NCI-H1694 (cell line): ENCODE data around the gene CGB1.
"Not testable (repeated sequence)": the region's sequence is repeated elsewhere in the genome, so short reads cannot be mapped to it uniquely, and the experiment has no call there.

Experiments
- DNase-seq: peaks from one replicate; lab custom pipeline; 2025; lab: John Stamatoyannopoulos, UW

Gene CGB1

DNA sequence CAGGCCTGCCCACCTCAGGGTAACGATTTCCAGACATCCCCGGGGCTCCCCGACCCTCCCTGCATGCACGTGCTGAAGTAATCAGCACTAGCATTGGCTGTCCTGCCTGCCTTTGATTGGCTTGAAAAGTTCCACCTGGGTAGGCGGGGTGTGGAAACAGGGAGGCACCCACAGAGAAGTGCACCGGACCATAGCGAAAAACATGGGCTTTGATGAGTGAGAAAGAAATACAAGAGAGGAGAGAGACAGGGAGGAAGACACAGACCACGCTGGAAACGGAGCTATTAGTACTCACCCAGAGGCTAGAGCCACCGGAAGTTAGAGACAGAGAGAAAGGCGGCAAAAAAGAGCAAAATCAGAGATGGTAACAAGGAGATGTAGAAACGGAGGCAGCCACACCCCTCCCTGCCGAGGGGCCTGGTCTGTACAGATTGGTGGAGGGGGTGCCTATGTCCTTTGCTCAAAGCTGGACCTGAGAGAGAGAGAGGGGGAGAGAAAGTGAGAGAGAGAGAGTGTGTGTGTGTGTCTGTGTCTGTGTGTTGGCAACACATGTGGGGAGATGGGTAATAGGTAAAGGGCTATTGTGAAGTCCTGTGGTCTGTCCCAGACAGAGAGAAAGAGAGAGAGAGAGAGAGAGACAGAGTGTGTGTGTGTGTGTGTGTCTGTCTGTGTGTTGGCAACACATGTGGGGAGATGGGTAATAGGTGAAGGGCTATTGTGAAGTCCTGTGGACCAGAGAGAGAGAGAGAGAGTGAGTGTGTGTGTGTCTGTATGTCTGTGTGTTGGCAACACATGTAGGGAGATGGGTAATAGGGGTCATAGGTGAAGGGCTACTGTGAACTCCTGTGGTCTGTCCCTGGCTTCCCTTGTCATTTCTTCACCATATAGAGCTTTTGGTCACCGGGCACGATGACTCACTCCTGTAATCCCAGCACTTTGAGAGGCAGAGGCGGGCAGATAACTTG, 15.5 kb downstream of the CGB1 start:
- DNase-seq = no peak

DNA sequence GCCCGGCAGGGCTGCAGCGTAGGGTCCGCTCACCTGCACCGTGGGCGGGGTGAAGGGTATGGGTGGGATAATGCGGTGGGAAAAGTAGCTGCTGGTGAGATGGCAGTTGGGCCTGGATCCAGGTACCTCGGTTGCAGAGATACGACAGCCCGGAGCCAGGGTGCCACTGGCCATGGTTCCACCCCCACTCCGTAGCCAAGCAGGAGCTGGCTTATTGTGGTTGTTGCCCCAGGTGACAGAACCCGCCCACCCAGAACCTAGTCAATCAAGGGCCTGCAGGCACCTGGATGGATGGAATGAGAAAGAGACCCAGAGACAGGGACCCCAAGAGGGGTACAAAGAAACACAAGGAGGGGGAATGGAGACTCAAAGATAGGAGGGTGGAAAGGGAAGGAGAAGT, 16.4 kb downstream of the CGB1 start:
- no peak for DNase-seq

DNA sequence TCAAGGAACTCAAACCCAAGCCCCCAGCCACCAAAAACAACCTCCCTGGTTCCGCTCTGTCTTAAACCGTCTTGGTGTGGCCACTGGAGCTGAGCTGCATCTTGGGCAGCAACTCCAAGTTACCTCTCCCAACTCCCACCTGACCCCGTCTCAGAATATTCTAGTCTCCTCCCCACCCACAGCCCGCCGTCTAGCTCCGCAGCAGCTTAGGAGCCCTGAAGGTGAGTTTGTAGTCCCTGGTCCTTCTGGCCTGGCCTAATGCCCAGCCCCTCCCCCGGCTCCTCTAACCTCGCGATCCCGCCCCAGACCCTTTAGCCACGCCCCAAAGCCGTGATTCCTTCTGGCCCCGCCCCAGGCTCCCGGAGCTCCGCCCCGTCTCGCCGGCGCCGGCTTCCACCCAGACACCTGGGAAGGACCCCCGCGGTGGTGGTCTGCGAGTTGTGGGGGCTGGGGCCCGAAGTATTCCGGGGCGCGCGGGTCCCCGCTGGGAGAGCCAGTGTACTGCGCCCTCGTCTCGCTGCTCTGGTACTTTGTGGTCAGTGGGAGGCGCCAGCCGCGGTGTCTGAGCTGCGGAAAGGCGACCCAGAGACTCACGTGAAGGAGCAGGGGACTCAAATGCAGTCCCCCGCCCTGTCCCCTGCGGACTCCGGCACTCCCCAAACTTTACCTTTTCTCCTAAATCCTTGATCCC, 17.3 kb downstream of the CGB1 start:
- peak; percentile 35 for DNase-seq

DNA sequence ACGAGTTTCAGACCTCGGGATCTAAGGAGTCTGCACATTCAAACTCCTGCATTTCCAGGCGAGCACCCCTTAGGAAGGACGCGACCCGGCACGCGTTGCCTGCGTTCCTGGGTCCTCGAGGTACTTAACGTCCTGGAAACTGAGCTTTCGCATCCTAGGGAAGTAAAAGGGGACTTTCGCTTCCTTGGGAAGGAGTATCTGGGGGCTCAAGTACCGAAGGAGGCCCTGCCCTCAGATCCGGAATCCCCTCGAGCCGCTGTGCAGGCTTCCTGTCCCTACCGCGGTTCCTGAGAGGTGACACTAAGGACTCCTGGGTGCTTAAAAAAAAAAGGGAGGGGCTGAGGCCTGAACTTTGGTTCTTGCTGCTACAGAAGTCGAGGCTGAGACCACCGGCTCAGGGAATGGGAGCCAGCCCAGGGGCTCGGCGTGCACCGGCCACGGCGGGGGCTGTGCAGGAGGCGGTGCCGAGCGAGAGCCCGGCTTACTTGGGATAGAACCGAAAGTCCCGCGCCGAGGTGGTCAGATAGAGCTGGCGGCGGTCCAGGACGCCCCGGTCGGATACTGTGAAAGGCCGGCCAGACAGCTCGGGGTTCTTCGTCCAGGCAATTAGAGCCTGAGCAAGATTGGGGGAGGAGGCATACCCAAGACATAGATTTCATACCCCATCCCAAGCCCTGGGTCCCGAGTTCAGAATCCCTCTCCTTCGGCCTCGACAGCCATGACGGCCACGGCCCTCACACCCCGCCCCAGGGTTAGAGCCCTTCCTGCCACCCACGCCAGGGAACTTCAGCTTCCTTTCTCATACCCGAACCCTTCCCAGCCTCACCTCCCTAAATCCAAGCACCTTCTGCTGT, 18.1 kb downstream of the CGB1 start:
- not testable (repeated sequence) for DNase-seq

DNA sequence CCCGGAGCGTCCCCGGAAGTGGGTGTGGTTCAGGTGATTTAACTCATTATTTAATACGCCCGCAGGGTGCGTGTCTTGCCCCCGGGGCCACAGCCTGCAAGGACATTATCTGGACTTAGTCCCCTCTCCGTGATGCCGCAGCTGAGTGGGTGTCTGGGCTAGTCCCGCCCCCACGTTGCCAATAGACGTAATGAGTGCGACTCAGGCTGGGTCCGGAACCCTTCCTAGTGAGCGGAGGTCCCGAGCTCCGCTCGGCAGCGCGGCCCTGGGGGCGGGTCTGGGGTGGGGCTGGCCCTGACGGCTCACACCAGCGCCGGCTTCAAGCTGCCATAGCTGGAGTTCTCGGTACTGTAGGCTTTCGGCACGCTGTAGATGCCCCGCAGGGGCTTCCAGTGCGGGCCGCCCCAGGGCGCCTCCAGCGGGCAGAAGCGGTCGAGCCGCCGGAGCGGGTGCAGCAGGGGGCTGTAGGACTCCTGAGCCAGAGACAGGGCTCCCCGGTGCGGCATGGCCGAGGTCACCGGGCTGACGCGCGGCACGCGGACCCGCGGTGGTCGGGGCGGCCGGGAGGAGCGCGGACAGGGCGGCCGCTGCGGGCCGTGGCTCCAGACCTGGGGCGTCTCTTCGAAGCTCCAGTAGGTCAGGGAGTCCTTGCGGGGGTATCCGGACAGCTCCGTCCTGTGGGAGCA, 18.9 kb downstream of the CGB1 start:
- peak; percentile 46 for DNase-seq

DNA sequence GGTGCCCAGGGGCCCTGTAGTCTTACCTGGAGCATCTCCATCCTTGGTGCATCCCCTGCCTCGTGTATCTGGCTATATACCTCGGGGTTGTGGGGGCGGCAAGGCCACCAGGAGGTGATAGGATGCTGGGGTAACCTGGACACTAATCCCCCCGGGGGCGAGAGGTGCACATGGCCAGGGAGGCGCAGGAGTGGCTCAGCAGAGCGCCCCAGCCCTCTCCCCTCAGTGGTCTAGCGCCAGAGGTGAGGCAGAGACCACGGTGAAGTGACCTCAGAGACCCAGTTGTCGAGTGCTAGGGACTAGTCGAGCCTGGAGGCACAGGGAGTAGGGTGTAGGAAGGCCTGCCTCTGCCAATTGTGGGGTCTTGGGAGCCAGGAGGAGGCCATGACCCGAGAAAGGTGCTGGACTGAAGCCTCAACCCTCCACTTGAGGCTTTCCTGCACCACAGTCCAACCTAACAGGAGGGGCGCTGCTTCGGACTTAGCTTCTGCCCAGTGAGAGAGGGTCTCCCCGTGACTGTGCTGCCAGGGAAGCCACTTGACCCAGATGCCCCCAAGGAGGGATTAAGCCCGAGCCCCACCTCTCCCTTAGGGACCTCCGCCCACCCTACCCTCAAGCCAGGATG, 19.5 kb downstream of the CGB1 start, which contains the start of gene LHB:
Gene LHB, minus strand, starts transcription at position 51 of the 625 bp plus-strand sequence. Its CDS starts 10 bp downstream, at position 41.
- no peak for DNase-seq

DNA sequence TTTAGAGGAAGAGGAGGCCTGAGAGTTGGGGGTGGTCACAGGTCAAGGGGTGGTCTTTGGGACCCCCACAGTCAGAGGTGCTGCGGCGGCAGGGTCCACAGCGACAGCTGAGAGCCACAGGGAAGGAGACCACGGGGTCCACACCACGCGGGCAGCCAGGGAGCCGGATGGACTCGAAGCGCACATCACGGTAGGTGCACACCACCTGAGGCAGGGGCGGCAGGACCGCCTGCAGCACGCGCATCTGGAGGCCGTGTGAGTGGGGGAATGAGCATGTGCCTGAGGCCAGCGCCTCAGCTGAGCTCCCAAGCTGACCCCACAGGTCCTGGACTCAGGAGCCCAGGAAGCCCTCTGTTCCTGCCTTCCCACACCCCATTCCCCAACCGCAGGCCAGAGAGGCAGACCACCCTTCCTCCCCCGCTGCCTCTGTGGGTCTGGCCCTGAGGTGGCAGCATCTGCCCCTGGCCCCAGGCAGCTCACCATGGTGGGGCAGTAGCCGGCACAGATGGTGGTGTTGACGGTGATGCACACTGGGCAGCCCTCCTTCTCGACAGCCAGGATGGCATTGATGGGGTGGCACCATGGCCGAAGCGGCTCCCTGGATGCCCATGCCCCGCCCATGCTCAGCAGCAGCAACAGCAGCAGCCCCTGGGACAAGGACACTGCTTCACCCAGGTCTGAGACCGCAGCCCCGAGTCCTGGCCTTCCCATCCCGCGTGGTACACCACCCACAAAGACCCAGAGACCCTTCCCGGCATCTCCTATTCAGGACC, 20.4 kb downstream of the CGB1 start:
- DNase-seq = no peak

DNA sequence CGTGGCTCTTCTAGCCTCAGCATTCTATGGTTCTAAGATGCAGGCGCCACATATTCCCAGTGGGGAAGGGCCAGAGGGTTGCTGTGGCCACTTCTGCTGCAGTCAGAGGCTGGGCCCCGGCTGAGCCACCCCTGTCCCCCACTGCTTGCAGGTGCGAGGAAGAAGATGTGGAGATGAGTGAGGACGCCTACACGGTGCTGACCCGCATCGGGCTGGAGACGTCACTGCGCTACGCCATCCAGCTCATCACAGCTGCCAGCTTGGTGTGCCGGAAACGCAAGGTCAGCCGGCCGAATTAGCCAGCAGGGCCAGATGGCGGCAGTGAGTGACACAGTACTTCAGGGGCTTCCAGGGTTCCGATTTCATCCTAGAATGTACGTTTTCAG, 21.8 kb downstream of the CGB1 start:
- DNase-seq = no peak

DNA sequence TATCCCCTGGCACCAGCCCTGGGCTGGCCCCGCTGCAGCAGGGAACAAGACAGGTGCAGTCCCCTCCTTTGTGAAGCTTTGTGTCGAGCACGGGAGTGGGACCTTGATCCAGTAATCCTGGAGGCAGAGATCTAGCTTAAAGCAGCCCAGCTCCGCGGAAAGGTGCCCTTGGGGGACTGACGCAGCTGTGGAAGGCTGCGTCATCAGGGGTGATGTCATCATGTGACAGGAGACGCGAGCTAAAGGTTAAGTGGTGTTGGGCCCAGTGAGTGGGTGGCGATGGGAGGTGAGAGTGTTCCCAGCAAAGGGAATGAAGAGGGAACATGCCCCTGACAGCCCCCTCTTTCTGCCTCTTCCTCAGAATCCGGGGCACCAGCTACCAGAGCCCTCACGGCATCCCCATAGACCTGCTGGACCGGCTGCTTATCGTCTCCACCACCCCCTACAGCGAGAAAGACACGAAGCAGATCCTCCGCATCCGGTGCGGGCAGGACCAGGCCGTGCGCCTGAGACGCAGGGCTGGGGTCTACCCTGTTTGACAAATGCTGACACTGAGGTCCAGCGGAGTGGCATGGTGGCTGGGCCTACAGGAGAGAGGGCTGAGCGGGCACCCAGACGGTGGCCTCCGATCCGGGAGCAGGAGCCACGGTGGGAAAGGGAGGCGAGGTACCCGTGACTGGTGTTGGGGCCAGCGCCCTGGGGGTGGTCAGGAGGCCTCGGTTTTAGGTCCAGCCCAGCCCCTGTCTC, 22.4 kb downstream of the CGB1 start:
- DNase-seq = no peak

DNA sequence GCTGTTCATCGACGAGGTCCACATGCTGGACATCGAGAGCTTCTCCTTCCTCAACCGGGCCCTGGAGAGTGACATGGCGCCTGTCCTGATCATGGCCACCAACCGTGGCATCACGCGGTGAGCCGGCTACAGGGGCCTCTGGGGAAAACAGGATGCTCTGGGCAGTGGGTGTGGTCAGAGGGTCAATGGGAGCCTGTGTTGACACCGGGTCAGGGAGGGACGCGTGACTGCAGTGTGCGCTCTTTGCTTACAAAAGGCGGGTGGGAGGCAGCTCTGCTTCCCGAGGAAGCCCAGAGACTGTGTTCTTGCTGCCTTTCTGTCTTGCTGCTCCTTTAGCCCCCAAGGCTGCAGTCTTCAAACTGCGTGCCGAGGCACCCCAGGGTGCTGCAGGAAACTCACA, 25.5 kb downstream of the CGB1 start:
- DNase-seq = no peak

DNA sequence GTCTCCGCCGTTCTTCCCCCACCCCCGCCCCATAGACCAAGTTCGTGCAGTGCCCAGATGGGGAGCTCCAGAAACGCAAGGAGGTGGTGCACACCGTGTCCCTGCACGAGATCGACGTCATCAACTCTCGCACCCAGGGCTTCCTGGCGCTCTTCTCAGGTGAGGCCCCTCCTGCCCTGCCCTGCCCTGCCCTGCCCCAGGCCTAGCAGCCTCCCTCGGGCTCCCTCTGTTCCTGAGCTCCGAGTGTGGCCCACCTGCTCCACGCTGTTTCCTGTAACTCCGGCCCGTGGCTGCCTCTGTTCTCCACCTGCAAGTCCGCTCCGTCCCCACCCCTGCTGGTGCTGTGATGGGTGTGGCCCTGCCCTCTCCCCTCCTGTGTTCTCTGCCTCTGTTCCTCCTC, 26.2 kb downstream of the CGB1 start:
- DNase-seq = no peak

DNA sequence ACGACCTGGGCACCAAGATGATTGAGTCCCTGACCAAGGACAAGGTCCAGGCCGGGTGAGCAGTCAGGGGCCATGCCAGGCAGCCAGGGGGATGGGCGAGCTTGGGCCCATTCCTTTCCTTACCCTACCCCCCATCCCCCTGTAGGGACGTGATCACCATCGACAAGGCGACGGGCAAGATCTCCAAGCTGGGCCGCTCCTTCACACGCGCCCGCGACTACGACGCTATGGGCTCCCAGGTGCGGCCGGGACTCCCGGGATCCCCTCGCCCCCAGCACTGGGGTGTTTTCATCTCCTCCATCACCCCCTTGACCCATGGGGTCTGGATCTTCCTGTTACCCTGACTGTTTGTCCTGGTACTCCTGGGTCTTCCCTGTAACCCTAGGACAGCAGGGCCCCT, 26.9 kb downstream of the CGB1 start:
- DNase-seq = no peak

DNA sequence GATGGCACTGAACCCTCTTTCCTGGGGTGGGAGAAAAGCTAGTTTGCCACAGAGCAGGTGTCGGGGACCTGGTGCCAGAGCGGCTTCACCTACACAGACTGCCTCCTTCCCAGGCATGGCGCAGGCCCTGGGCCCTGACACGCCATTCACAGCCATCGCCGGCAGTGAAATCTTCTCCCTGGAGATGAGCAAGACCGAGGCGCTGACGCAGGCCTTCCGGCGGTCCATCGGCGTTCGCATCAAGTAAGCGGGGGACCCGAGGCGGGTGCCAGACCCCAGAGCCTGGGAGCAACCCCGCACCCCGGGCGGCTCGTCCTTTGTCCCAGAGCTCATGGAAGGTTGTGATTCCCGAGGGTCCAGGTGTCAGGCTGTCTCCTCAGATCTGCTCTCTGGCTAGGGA, 29.8 kb downstream of the CGB1 start:
- DNase-seq = no peak

DNA sequence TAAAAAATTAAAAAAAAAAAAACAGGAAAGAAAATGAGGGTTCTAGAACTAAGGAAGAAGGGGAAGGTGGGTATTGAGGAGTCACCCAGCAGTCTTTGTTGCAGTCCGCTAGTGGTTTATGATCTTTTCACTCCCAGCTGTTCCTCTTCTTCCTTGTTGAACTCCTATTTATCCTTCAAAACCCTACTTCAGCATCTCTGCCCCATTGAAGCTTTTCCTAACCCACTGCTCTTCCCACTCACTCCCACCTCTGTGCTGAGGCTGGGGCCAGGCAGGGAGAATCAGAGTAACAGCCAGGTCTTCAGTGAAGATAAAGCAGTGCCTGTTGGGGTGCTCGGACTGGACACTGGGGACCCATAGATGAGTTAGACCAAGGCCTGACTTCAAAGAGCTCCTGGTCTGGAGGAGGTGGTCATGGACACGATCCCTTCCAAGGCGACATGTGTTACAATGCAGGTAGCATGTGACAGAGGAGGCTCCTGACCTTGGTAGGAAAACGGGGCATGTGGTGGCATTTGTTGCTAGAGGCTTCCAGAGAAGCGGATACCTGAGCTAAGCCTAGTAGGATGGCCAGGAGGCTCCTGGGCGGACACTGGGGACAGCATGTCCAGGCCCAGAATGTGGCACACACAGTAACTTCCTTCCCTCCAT, 31.6 kb downstream of the CGB1 start:
- DNase-seq = no peak

DNA sequence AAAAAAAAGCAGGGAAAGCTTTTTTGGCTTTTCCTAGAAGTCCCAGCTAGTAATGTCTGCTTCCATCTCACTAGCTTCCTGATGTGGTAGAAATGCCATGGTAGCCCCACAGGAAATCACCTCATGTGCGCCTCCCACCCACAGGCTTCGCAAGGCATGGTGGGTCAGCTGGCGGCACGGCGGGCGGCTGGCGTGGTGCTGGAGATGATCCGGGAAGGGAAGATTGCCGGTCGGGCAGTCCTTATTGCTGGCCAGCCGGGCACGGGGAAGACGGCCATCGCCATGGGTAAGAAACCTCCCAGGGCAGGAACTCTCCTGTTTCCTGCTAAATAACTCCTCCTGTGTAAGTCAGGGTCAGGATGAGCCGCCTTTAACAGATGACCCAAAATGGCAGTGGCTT, 32.6 kb downstream of the CGB1 start:
- no peak for DNase-seq

DNA sequence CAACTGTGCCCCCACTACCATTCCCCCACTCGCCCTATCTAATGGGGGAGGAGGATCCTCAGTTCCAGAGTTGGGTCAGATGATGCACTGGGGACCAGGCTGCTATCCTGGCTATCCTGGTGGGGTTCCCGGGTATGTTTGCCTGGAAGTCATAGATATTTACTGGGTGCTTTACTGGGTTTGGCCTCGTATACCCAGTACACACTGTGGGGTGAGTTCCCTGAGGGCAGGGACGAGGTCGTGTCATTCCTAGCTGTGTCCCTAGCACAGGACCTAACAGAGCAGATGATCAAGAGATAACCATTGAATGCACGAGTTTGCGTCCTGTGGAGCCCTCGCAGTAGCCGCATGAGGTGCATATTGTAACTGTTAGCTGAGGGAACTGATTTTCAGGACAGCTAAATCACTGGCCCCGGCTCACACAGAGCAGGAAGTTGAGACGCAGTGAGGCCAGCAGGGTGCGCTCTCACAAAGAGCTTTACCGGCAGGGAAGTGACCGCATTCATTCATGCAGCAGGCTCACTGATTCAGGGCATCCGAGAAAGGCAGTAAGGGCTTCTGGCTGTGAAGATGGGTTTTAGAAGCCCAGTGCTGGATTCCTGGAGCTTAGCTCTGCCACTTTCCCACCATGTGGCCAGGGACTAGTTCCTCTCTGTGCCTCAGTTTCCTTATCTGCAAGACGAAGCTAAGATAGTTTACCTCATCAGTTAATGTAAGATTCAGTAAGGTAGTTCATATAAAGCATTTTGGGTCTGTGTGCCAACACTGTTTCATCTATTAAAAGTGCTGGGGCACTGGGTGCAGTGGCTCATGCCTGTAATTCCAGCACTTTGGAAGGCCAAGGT, 37.0 kb downstream of the CGB1 start:
- DNase-seq = peak; percentile 68

DNA sequence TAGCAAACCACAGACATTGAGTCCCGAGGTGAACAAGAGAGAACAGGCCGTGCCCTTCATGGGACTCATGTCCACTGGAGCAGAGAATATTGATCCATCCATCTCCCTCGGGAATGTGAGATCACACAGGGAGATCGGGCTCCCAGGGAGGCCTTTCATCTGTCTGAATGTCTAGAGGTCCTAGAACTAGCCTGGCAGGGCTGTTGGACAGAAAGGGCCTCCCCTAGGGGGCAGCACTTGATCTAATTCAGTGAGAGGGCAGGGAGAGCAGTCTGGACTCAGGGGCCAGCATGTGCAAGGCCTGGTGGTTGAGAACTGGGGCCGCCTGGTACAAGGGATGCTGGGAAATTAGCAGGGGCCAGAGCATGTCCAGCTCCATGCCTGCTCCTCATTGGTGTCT, 38.7 kb downstream of the CGB1 start:
- peak; percentile 51 for DNase-seq

DNA sequence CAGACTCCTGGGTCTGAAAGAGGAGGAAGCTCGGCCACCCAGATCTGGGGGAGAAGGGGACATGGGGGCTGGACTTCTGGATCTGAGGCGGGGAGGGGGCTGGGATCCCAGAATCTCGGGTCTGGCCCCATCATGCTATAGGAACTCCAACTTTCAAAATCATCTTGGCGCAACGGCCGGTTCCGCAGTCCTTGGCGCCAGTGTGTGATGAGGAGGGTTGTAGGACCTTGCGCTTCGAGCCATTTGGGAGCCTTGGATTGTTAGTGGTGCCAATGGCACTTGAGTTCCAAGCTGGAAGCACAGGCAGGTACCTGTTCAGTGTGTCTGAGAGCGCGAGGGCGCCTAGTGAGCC, 42.7 kb downstream of the CGB1 start:
- no peak for DNase-seq
